CD8-positive, alpha-beta memory T cell (primary cell): Measurements from ENCODE around the gene CPZ. TPM values are rescaled to one million over a fixed set of nuclear protein-coding genes. Genes with fewer than 3 reads are reported as not detected.

ENCODE experiments used
- CTCF ChIA-PET: fragments of 350-600 bp; sonication (Branson Sonifier 250); formaldehyde crosslinking; loops from one replicate; lab custom pipeline; 2021; ENCODE audit warnings: antibody characterized with exemption; lab: Charles Lee
- POLR2A ChIA-PET: fragments of 350-600 bp; sonication (Branson Sonifier 250); formaldehyde crosslinking; loops from one replicate; lab custom pipeline; 2021; ENCODE audit warnings: antibody characterized with exemption; lab: Charles Lee
- DNase-seq, 5 donors: peaks; one replicate each; pipeline versions ENCODE4 v3.0.0 to v3.0.0-alpha.2; 2020 to 2022; ENCODE audit warnings: mixed read lengths in 1 of 5
- H3K27ac ChIP-seq: one replicate; pipeline ENCODE4 v1.7.0; 2013; ENCODE audit warnings: low read depth, mild to moderate bottlenecking, low read length, moderate library complexity
- H3K27me3 ChIP-seq: 2 replicates; pipeline ENCODE4 v1.7.0; 2013; ENCODE audit warnings: low read length, mild to moderate bottlenecking; ENCODE audit not compliant: insufficient read depth, poor library complexity, severe bottlenecking
- H3K36me3 ChIP-seq: 2 replicates; pipeline ENCODE4 v1.7.0; 2013; ENCODE audit warnings: mild to moderate bottlenecking, low read length, moderate library complexity; ENCODE audit not compliant: insufficient read depth
- H3K4me1 ChIP-seq: 2 replicates; pipeline ENCODE4 v1.7.0; 2013; ENCODE audit warnings: mild to moderate bottlenecking, low read length, moderate library complexity; ENCODE audit not compliant: insufficient read depth
- H3K4me3 ChIP-seq: 2 replicates; pipeline ENCODE4 v1.7.0; 2013; ENCODE audit warnings: mild to moderate bottlenecking, low read length
- H3K9me3 ChIP-seq: 2 replicates; pipeline ENCODE4 v1.7.0; 2013; ENCODE audit warnings: mild to moderate bottlenecking, low read length
- H3K27ac Mint-ChIP-seq, 8 donors: one replicate each; pipeline ENCODE4 v1.8.0; 2020 to 2021; ENCODE audit warnings: mixed read lengths in 8 of 8, mild to moderate bottlenecking in 6 of 8, inconsistent platforms in 3 of 8, moderate library complexity in 3 of 8
- H3K27me3 Mint-ChIP-seq, 2 donors: one replicate each; pipeline ENCODE4 v1.8.0; 2020 to 2021; ENCODE audit warnings: mixed read lengths in 2 of 2, mild to moderate bottlenecking in 1 of 2, moderate library complexity in 1 of 2
- H3K36me3 Mint-ChIP-seq, 3 donors: one replicate each; pipeline ENCODE4 v1.8.0; 2020 to 2021; ENCODE audit warnings: mixed read lengths in 3 of 3, inconsistent platforms in 1 of 3, mild to moderate bottlenecking in 1 of 3
- H3K4me1 Mint-ChIP-seq, 3 donors: one replicate each; pipeline ENCODE4 v1.8.0; 2020 to 2021; ENCODE audit warnings: mixed read lengths in 3 of 3, inconsistent platforms in 1 of 3, mild to moderate bottlenecking in 1 of 3
- H3K4me3 Mint-ChIP-seq, 7 donors: one replicate each; pipeline ENCODE4 v1.8.0; 2020 to 2021; ENCODE audit warnings: mixed read lengths in 7 of 7, mild to moderate bottlenecking in 6 of 7, moderate library complexity in 4 of 7, inconsistent platforms in 2 of 7
- H3K9me3 Mint-ChIP-seq, 5 donors: one replicate each; pipeline ENCODE4 v1.8.0; 2020 to 2022; ENCODE audit warnings: mixed read lengths in 5 of 5, mild to moderate bottlenecking in 3 of 5, moderate library complexity in 2 of 5, inconsistent platforms in 1 of 5
- polyA plus RNA-seq: library from polyadenylated mRNA; unstranded; fragments of 300-500 nt; fragmentation: Illumina TruSeq; gene quantifications from one replicate; pipeline ENCODE4 v1.2.3, GENCODE V29; 2021
- total RNA-seq, 2 experiments: library from RNA; stranded (reverse); gene quantifications; one replicate each; pipeline ENCODE4 v1.2.3, GENCODE V29; 2021

The CPZ gene
- total and polyA plus RNA-seq, 3 experiments from 2014 or later, result not detected

- Mint-ChIP-seq H3K27ac (no peak overlapping the region), H3K4me3 (no peak overlapping the region), H3K4me1 (no peaks in the 10 kb centered on the region), H3K36me3 (no peaks in the 10 kb centered on the region), H3K9me3 (no peaks in the 10 kb centered on the region), H3K27me3 (peaks cover 7% of the 10 kb centered on the region in 2 donors)
- DNase-seq, result no peak
- ChIA-PET POLR2A (no interaction called here), CTCF (no interaction called here)
- H3K36me3 ChIP-seq, result no peaks in the 10 kb centered on the region
- no peaks in the 10 kb centered on the region for H3K27me3 ChIP-seq
- H3K4me3 ChIP-seq, result no peak overlapping the region
- H3K4me1 ChIP-seq, result no peaks in the 10 kb centered on the region
- no peak overlapping the region for H3K27ac ChIP-seq
- H3K9me3 ChIP-seq, result no peaks in the 10 kb centered on the region
These were observed 18.5 kb downstream of the CPZ start for GRCh38 chr4:8610858-8611616.

- no peak overlapping the region for H3K27ac Mint-ChIP-seq
- CTCF ChIA-PET, result no interaction called here
- Histone ChIP-seq H3K36me3 (no peaks in the 10 kb centered on the region), H3K4me3 (no peak overlapping the region), H3K27me3 (no peaks in the 10 kb centered on the region), H3K27ac (no peak overlapping the region), H3K9me3 (no peaks in the 10 kb centered on the region), H3K4me1 (no peaks in the 10 kb centered on the region)
- H3K27me3 Mint-ChIP-seq, result peaks cover 7 to 9% of the 10 kb centered on the region in 2 donors
- H3K9me3 Mint-ChIP-seq, result no peaks in the 10 kb centered on the region
- H3K4me3 Mint-ChIP-seq, result no peak overlapping the region
- POLR2A ChIA-PET, result no interaction called here
- DNase-seq, result no peak
- no peaks in the 10 kb centered on the region for H3K36me3 Mint-ChIP-seq
- H3K4me1 Mint-ChIP-seq, result no peaks in the 10 kb centered on the region
These were observed 20.1 kb downstream of the CPZ start for GRCh38 chr4:8612646-8613045.

- no peak for DNase-seq
- H3K27me3 Mint-ChIP-seq, result peaks cover 7 to 9% of the 10 kb centered on the region in 2 donors
- no peaks in the 10 kb centered on the region for H3K9me3 Mint-ChIP-seq
- Histone ChIP-seq H3K4me3 (no peak overlapping the region), H3K27me3 (no peaks in the 10 kb centered on the region), H3K4me1 (no peaks in the 10 kb centered on the region), H3K27ac (no peak overlapping the region), H3K9me3 (no peaks in the 10 kb centered on the region), H3K36me3 (no peaks in the 10 kb centered on the region)
- no peak overlapping the region for H3K4me3 Mint-ChIP-seq
- H3K27ac Mint-ChIP-seq, result no peak overlapping the region
- H3K36me3 Mint-ChIP-seq, result no peaks in the 10 kb centered on the region
- ChIA-PET CTCF (no interaction called here), POLR2A (no interaction called here)
- H3K4me1 Mint-ChIP-seq, result no peaks in the 10 kb centered on the region
These were observed 21.1 kb downstream of the CPZ start for GRCh38 chr4:8613421-8614364.

GRCh38 chr4:8614365-8615193 lies 22.0 kb downstream of the CPZ start:
- no peak overlapping the region for H3K4me3 ChIP-seq
- H3K4me1 ChIP-seq, result no peaks in the 10 kb centered on the region
- Mint-ChIP-seq H3K4me1 (no peaks in the 10 kb centered on the region), H3K36me3 (no peaks in the 10 kb centered on the region), H3K27ac (no peak overlapping the region), H3K4me3 (no peak overlapping the region), H3K9me3 (no peaks in the 10 kb centered on the region), H3K27me3 (peaks cover 7% of the 10 kb centered on the region in 2 donors)
- H3K27ac ChIP-seq, result no peak overlapping the region
- H3K27me3 ChIP-seq, result no peaks in the 10 kb centered on the region
- no peak for DNase-seq
- no peaks in the 10 kb centered on the region for H3K9me3 ChIP-seq
- POLR2A ChIA-PET, result no interaction called here
- H3K36me3 ChIP-seq, result no peaks in the 10 kb centered on the region
- CTCF ChIA-PET, result no interaction called here

GRCh38 chr4:8615366-8615765 lies 22.8 kb downstream of the CPZ start:
- H3K9me3 Mint-ChIP-seq, result no peaks in the 10 kb centered on the region
- H3K4me1 ChIP-seq, result no peaks in the 10 kb centered on the region
- H3K27me3 Mint-ChIP-seq, result peaks cover 4 to 7% of the 10 kb centered on the region in 2 donors
- no peak overlapping the region for H3K4me3 ChIP-seq
- ChIA-PET POLR2A (no interaction called here), CTCF (no interaction called here)
- no peak for DNase-seq
- no peaks in the 10 kb centered on the region for H3K27me3 ChIP-seq
- H3K4me3 Mint-ChIP-seq, result no peak overlapping the region
- H3K9me3 ChIP-seq, result no peaks in the 10 kb centered on the region
- no peak overlapping the region for H3K27ac ChIP-seq
- no peak overlapping the region for H3K27ac Mint-ChIP-seq
- H3K36me3 Mint-ChIP-seq, result no peaks in the 10 kb centered on the region
- H3K4me1 Mint-ChIP-seq, result no peaks in the 10 kb centered on the region
- H3K36me3 ChIP-seq, result no peaks in the 10 kb centered on the region

GRCh38 chr4:8615921-8616787 lies 23.6 kb downstream of the CPZ start:
- Histone ChIP-seq H3K4me3 (no peak overlapping the region), H3K27ac (no peak overlapping the region), H3K36me3 (no peaks in the 10 kb centered on the region), H3K9me3 (no peaks in the 10 kb centered on the region), H3K27me3 (no peaks in the 10 kb centered on the region), H3K4me1 (no peaks in the 10 kb centered on the region)
- POLR2A ChIA-PET, result no interaction called here
- Mint-ChIP-seq H3K36me3 (no peaks in the 10 kb centered on the region), H3K4me1 (no peaks in the 10 kb centered on the region), H3K27me3 (peaks cover 4% of the 10 kb centered on the region in 2 donors), H3K4me3 (no peak overlapping the region), H3K27ac (no peak overlapping the region), H3K9me3 (no peaks in the 10 kb centered on the region)
- no peak for DNase-seq
- CTCF ChIA-PET, result no interaction called here

GRCh38 chr4:8616831-8617230 lies 24.3 kb downstream of the CPZ start:
- H3K9me3 ChIP-seq, result no peaks in the 10 kb centered on the region
- no peaks in the 10 kb centered on the region for H3K4me1 Mint-ChIP-seq
- no peaks in the 10 kb centered on the region for H3K9me3 Mint-ChIP-seq
- H3K27ac ChIP-seq, result no peak overlapping the region
- no peak overlapping the region for H3K4me3 Mint-ChIP-seq
- no peaks in the 10 kb centered on the region for H3K4me1 ChIP-seq
- H3K36me3 Mint-ChIP-seq, result no peaks in the 10 kb centered on the region
- POLR2A ChIA-PET, result no interaction called here
- no peak for DNase-seq
- H3K4me3 ChIP-seq, result no peak overlapping the region
- H3K27me3 Mint-ChIP-seq, result peaks cover 1 to 4% of the 10 kb centered on the region in 2 donors
- no peaks in the 10 kb centered on the region for H3K36me3 ChIP-seq
- H3K27ac Mint-ChIP-seq, result no peak overlapping the region
- CTCF ChIA-PET, result no interaction called here
- no peaks in the 10 kb centered on the region for H3K27me3 ChIP-seq
